Measurements from ENCODE around the gene SLC41A2.

- TF ChIP-seq POLR2A (IDR thresholded peaks at IDR 0.05; ENCODE audit: low read depth, low read length), result no peak
- TF ChIP-seq CTCF (conservative IDR thresholded peaks at IDR 0.05; ENCODE audit: low read depth, low read length), result no peak
- no peak for TF ChIP-seq USF2 (IDR thresholded peaks at IDR 0.05; ENCODE audit: low read depth, low read length)
- no peak for TF ChIP-seq RAD21 (IDR thresholded peaks at IDR 0.05; ENCODE audit: low read length)
- no peak for TF ChIP-seq CEBPB (IDR thresholded peaks at IDR 0.05; ENCODE audit: low read depth, low read length)
- no peak for TF ChIP-seq MAFK (IDR thresholded peaks at IDR 0.05; ENCODE audit: low read depth, low read length)
- TF ChIP-seq ELK1 (IDR thresholded peaks at IDR 0.05; ENCODE audit: borderline replicate concordance, low read depth, low read length), result no peak
- no peak for TF ChIP-seq SMC3 (IDR thresholded peaks at IDR 0.05; ENCODE audit: low read depth, low read length)
- TF ChIP-seq RFX5 (IDR thresholded peaks at IDR 0.05; ENCODE audit: low read depth, low read length), result no peak
These were observed 36.2 kb upstream of the SLC41A2 start for GRCh38 chr12:104994336-104994735.
